Naive thymus-derived CD8-positive, alpha-beta T cell (primary cell): ENCODE results near the gene SARM1. TPM values are rescaled to one million over a fixed set of nuclear protein-coding genes. Genes with fewer than 3 reads are reported as not detected.

Experiments
- ATAC-seq, 2 donors: fragments of 150-1000 bp; cut with Tn5 transposase in 1 of 2; sonication (Bioruptor Pico), chemical (Tn5 transposase) in 1 of 2; 1 replicate in 1 of 2; 2 replicates in 1 of 2; pipeline ENCODE4 v1.10.0; 2021; ENCODE audit warnings: mild to moderate bottlenecking in 2 of 2, moderate library complexity in 2 of 2
- POLR2A ChIA-PET: fragments of 350-600 bp; sonication (Branson Sonifier 250); formaldehyde crosslinking; loops from one replicate; lab custom pipeline; 2021; ENCODE audit warnings: antibody characterized with exemption; lab: Charles Lee
- DNase-seq, 10 donors: peaks; one replicate each; pipeline versions ENCODE4 v3.0.0 to v3.0.0-alpha.2; 2020 to 2022
- H3K27ac Mint-ChIP-seq, 10 donors: one replicate each; pipeline ENCODE4 v1.8.0; 2020 to 2022; ENCODE audit warnings: mild to moderate bottlenecking in 10 of 10, mixed read lengths in 10 of 10, moderate library complexity in 4 of 10, inconsistent platforms in 1 of 10
- H3K27me3 Mint-ChIP-seq, 5 donors: one replicate each; pipeline ENCODE4 v1.8.0; 2021 to 2022; ENCODE audit warnings: mixed read lengths in 5 of 5
- H3K36me3 Mint-ChIP-seq, 3 donors: one replicate each; pipeline ENCODE4 v1.8.0; 2020 to 2022; ENCODE audit warnings: mixed read lengths in 3 of 3, mild to moderate bottlenecking in 2 of 3, inconsistent platforms in 1 of 3
- H3K4me1 Mint-ChIP-seq, 4 donors: one replicate each; pipeline ENCODE4 v1.8.0; 2021 to 2022; ENCODE audit warnings: mixed read lengths in 4 of 4
- H3K4me3 Mint-ChIP-seq, 10 donors: one replicate each; pipeline ENCODE4 v1.8.0; 2020 to 2022; ENCODE audit warnings: mild to moderate bottlenecking in 10 of 10, mixed read lengths in 10 of 10, moderate library complexity in 6 of 10, inconsistent platforms in 1 of 10
- H3K9me3 Mint-ChIP-seq, 9 donors: one replicate each; pipeline ENCODE4 v1.8.0; 2020 to 2022; ENCODE audit warnings: mixed read lengths in 9 of 9, mild to moderate bottlenecking in 3 of 9, inconsistent platforms in 1 of 9, moderate library complexity in 1 of 9
- polyA plus RNA-seq, 3 donors: library from polyadenylated mRNA; unstranded; fragments of 300-500 nt; fragmentation: Illumina TruSeq; gene quantifications; one replicate each; pipeline ENCODE4 v1.2.3, GENCODE V29; 2021
- total RNA-seq, 8 experiments: library from RNA in 2 of 8; stranded (reverse) in 2 of 8; gene quantifications; one replicate each; pipeline ENCODE4 v1.2.3 and lab custom pipeline; 2021 to 2026

The SARM1 gene
- total and polyA plus RNA-seq, 5 experiments from 2014 or later = 5.3 to 33.2 (median 8.4) TPM

GRCh38 chr17:28370744-28371103 is 770 bp upstream of the SARM1 start:
- POLR2A ChIA-PET = interaction anchor here (3.0 to 4.9 kb wide), 2 partner anchors 13 to 35 kb away, joined by 12 to 29 read pairs; partner anchors contain the start of genes IFT20, POLDIP2 and TNFAIP1
- Mint-ChIP-seq H3K4me3 (peak overlapping the region; percentile 86 to 99 (median 96)), H3K9me3 (no peaks in the 10 kb centered on the region), H3K27ac (peak overlapping the region; percentile 85 to 98 (median 94)), H3K27me3 (no peaks in the 10 kb centered on the region), H3K4me1 (peaks cover 12 to 25% (median 23%) of the 10 kb centered on the region in 4 donors), H3K36me3 (peaks cover 0 to 4% (median 3%) of the 10 kb centered on the region in 3 donors)
- ATAC-seq = no peak
- DNase-seq = no peak

- POLR2A ChIA-PET = interaction anchor here (0.6 to 4.9 kb wide), 7 partner anchors 12 to 355 kb away, joined by 3 to 29 read pairs (median 12); partner anchors contain the start of genes IFT20, POLDIP2 and TNFAIP1
- peak in 1 of 10 donors; percentile 54 for DNase-seq
- Mint-ChIP-seq H3K4me1 (peaks cover 12 to 25% (median 23%) of the 10 kb centered on the region in 4 donors), H3K9me3 (no peaks in the 10 kb centered on the region), H3K36me3 (peaks cover 0 to 4% (median 3%) of the 10 kb centered on the region in 3 donors), H3K27me3 (no peaks in the 10 kb centered on the region), H3K4me3 (peak overlapping the region; percentile 68 to 99 (median 78)), H3K27ac (peak overlapping the region in 9 of 10 donors; percentile 50 to 94 (median 73))
- peak; percentile 3 to 5 for ATAC-seq
Observed at GRCh38 chr17:28372203-28372944, 880 bp downstream of the SARM1 start.

- peaks cover 0 to 4% (median 3%) of the 10 kb centered on the region in 3 donors for H3K36me3 Mint-ChIP-seq
- ATAC-seq = no peak
- DNase-seq = peak in 1 of 10 donors; percentile 34
- H3K27ac Mint-ChIP-seq = peak overlapping the region in 7 of 10 donors; percentile 34 to 94 (median 62)
- POLR2A ChIA-PET = interaction anchor here (0.6 to 4.9 kb wide), 5 partner anchors 11 to 67 kb away, joined by 4 to 29 read pairs (median 14); partner anchors contain the start of genes IFT20, POLDIP2 and TNFAIP1
- peaks cover 12 to 25% (median 23%) of the 10 kb centered on the region in 4 donors for H3K4me1 Mint-ChIP-seq
- H3K9me3 Mint-ChIP-seq = no peaks in the 10 kb centered on the region
- H3K27me3 Mint-ChIP-seq = no peaks in the 10 kb centered on the region
- peak overlapping the region; percentile 68 to 86 (median 74) for H3K4me3 Mint-ChIP-seq
Observed at GRCh38 chr17:28372945-28373274, 1.4 kb downstream of the SARM1 start.

- peaks cover 0 to 5% (median 5%) of the 10 kb centered on the region in 3 donors for H3K36me3 Mint-ChIP-seq
- DNase-seq (peak in 1 of 10 donors; percentile 26), ATAC-seq (no peak)
- H3K27me3 Mint-ChIP-seq = peaks cover 0 to 10% (median 0%) of the 10 kb centered on the region in 5 donors
- no peaks in the 10 kb centered on the region for H3K9me3 Mint-ChIP-seq
- H3K27ac Mint-ChIP-seq = peak overlapping the region in 1 of 10 donors; percentile 50
- H3K4me1 Mint-ChIP-seq = peaks cover 15 to 36% (median 23%) of the 10 kb centered on the region in 4 donors
- peak overlapping the region in 3 of 10 donors; percentile 15 to 55 (median 41) for H3K4me3 Mint-ChIP-seq
- POLR2A ChIA-PET = interaction anchor here (0.5 kb wide), 1 partner anchor 14 kb away, joined by 3 read pairs; no protein-coding TSS in a partner anchor
Observed at GRCh38 chr17:28379814-28380801, 8.6 kb downstream of the SARM1 start.

GRCh38 chr17:28381141-28381825 is 9.8 kb downstream of the SARM1 start:
- H3K27ac Mint-ChIP-seq = peak overlapping the region in 1 of 10 donors; percentile 52

GRCh38 chr17:28384281-28385036 is 13.0 kb downstream of the SARM1 start:
- DNase-seq = peak; percentile 40 to 75 (median 48)
- Mint-ChIP-seq H3K9me3 (no peaks in the 10 kb centered on the region), H3K36me3 (peaks cover 0 to 18% (median 7%) of the 10 kb centered on the region in 3 donors), H3K27me3 (peaks cover 0 to 10% (median 0%) of the 10 kb centered on the region in 5 donors), H3K27ac (peak overlapping the region; percentile 8 to 91 (median 86)), H3K4me1 (peaks cover 19 to 51% (median 36%) of the 10 kb centered on the region in 4 donors), H3K4me3 (peak overlapping the region; percentile 89 to 98 (median 94))
- peak; percentile 90 to 94 for ATAC-seq
- POLR2A ChIA-PET = interaction anchor here (0.5 to 2.8 kb wide), 11 partner anchors 8 to 577 kb away, joined by 3 to 22 read pairs (median 4); partner anchors contain the start of genes IFT20, POLDIP2, SARM1 and TNFAIP1

More at GRCh38 chr17:28381141-28381825, 9.8 kb downstream of the SARM1 start:
- H3K9me3 Mint-ChIP-seq = no peaks in the 10 kb centered on the region
- peaks cover 18 to 44% (median 32%) of the 10 kb centered on the region in 4 donors for H3K4me1 Mint-ChIP-seq
- POLR2A ChIA-PET = interaction anchor here (0.5 to 0.6 kb wide), 2 partner anchors 15 to 52 kb away, joined by 3 read pairs; no protein-coding TSS in a partner anchor
- peaks cover 0 to 10% (median 0%) of the 10 kb centered on the region in 5 donors for H3K27me3 Mint-ChIP-seq
- H3K4me3 Mint-ChIP-seq = peak overlapping the region in 6 of 10 donors; percentile 2 to 67 (median 54)
- H3K36me3 Mint-ChIP-seq = peaks cover 0 to 5% (median 5%) of the 10 kb centered on the region in 3 donors
- ATAC-seq (no peak), DNase-seq (no peak)

GRCh38 chr17:28385037-28385400 is 13.5 kb downstream of the SARM1 start:
- H3K4me3 Mint-ChIP-seq = peak overlapping the region; percentile 89 to 98 (median 94)
- no peaks in the 10 kb centered on the region for H3K9me3 Mint-ChIP-seq
- H3K27me3 Mint-ChIP-seq = peaks cover 0 to 10% (median 0%) of the 10 kb centered on the region in 5 donors
- DNase-seq (no peak), ATAC-seq (peak; percentile 8 to 11)
- peak overlapping the region in 9 of 10 donors; percentile 8 to 91 (median 87) for H3K27ac Mint-ChIP-seq
- POLR2A ChIA-PET = interaction anchor here (0.5 to 2.8 kb wide), 7 partner anchors 13 to 578 kb away, joined by 3 to 22 read pairs (median 7); partner anchors contain the start of genes IFT20, POLDIP2, SARM1 and TNFAIP1
- peaks cover 0 to 24% (median 12%) of the 10 kb centered on the region in 3 donors for H3K36me3 Mint-ChIP-seq
- H3K4me1 Mint-ChIP-seq = peaks cover 19 to 51% (median 36%) of the 10 kb centered on the region in 4 donors

- peak; percentile 7 to 24 for ATAC-seq
Observed at GRCh38 chr17:28385406-28385805, 13.9 kb downstream of the SARM1 start.

GRCh38 chr17:28386391-28386790 is 14.9 kb downstream of the SARM1 start:
- H3K4me3 Mint-ChIP-seq = peak overlapping the region in 5 of 10 donors; percentile 4 to 98 (median 93)
- ATAC-seq (no peak), DNase-seq (no peak)
- H3K9me3 Mint-ChIP-seq = no peaks in the 10 kb centered on the region
- POLR2A ChIA-PET = no interaction called here
- H3K27ac Mint-ChIP-seq = no peak overlapping the region
- H3K27me3 Mint-ChIP-seq = peaks cover 0 to 6% (median 0%) of the 10 kb centered on the region in 5 donors
- H3K36me3 Mint-ChIP-seq = peaks cover 0 to 36% (median 19%) of the 10 kb centered on the region in 3 donors
- peaks cover 16 to 38% (median 31%) of the 10 kb centered on the region in 4 donors for H3K4me1 Mint-ChIP-seq

More at GRCh38 chr17:28385406-28385805, 13.9 kb downstream of the SARM1 start:
- peak overlapping the region; percentile 89 to 98 (median 94) for H3K4me3 Mint-ChIP-seq
- peak overlapping the region in 8 of 10 donors; percentile 8 to 92 (median 75) for H3K27ac Mint-ChIP-seq
- peaks cover 0 to 8% (median 0%) of the 10 kb centered on the region in 5 donors for H3K27me3 Mint-ChIP-seq
- DNase-seq = no peak
- H3K36me3 Mint-ChIP-seq = peaks cover 0 to 26% (median 13%) of the 10 kb centered on the region in 3 donors
- peaks cover 19 to 48% (median 33%) of the 10 kb centered on the region in 4 donors for H3K4me1 Mint-ChIP-seq
- H3K9me3 Mint-ChIP-seq = no peaks in the 10 kb centered on the region
- POLR2A ChIA-PET = interaction anchor here (1.0 to 2.8 kb wide), 5 partner anchors 13 to 578 kb away, joined by 3 to 22 read pairs (median 12); partner anchors contain the start of genes IFT20, POLDIP2, SARM1 and TNFAIP1

- no peaks in the 10 kb centered on the region for H3K27me3 Mint-ChIP-seq
- ATAC-seq (no peak), DNase-seq (no peak)
- peaks cover 11 to 29% (median 23%) of the 10 kb centered on the region in 4 donors for H3K4me1 Mint-ChIP-seq
- POLR2A ChIA-PET = interaction anchor here (0.7 to 2.4 kb wide), 3 partner anchors 15 to 139 kb away, joined by 3 to 14 read pairs (median 5); partner anchors contain the start of gene POLDIP2
- no peak overlapping the region for H3K27ac Mint-ChIP-seq
- H3K4me3 Mint-ChIP-seq = peak overlapping the region in 1 of 10 donors; percentile 30
- H3K9me3 Mint-ChIP-seq = no peaks in the 10 kb centered on the region
- H3K36me3 Mint-ChIP-seq = peaks cover 0 to 47% (median 23%) of the 10 kb centered on the region in 3 donors
Observed at GRCh38 chr17:28388106-28388505, 16.6 kb downstream of the SARM1 start.
